A673 (cell line): Measurements from ENCODE around the gene FXN. TPM values are rescaled to one million over a fixed set of nuclear protein-coding genes. Genes with fewer than 3 reads are reported as not detected.

Source experiments
- BruUV-seq: library from RNA; stranded (reverse); fragments of 400-500 nt; replicated peaks from 2 replicates; lab custom pipeline; 2021; lab: Mats Ljungman, UMichigan
- CTCF ChIA-PET: fragments of 300-600 bp; sonication (Branson Sonifier 250); formaldehyde crosslinking; loops from one replicate; lab custom pipeline; 2022; ENCODE audit warnings: antibody characterized with exemption; lab: Charles Lee
- POLR2A ChIA-PET: fragments of 300-600 bp; sonication (Branson Sonifier 250); formaldehyde crosslinking; loops from one replicate; lab custom pipeline; 2022; ENCODE audit warnings: antibody characterized with exemption; ENCODE audit not compliant: low non-redundant PET; lab: Charles Lee
- DNase-seq: peaks from one replicate; pipeline ENCODE4 v3.0.0-alpha.2; 2015; ENCODE audit warnings: low spot score
- H3K27ac ChIP-seq: fragments of 200-600 bp; sonication (generic); 2 replicates; pipeline ENCODE4 v1.5.1; 2016; ENCODE audit warnings: mixed run types, low read depth, mild to moderate bottlenecking, mixed read lengths, antibody characterized with exemption, low read length; ENCODE audit not compliant: poor library complexity, severe bottlenecking
- H3K27me3 ChIP-seq: fragments of 200-600 bp; sonication (generic); replicated peaks from 2 replicates; pipeline ENCODE4 v1.6.1; 2017; ENCODE audit warnings: mixed run types, low read depth, mild to moderate bottlenecking, mixed read lengths, antibody characterized with exemption, low read length; ENCODE audit not compliant: insufficient read depth, poor library complexity
- H3K36me3 ChIP-seq: fragments of 200-600 bp; sonication (generic); 2 replicates; pipeline ENCODE4 v1.6.1; 2016; ENCODE audit warnings: mixed run types, mild to moderate bottlenecking, mixed read lengths, antibody characterized with exemption, low read length; ENCODE audit not compliant: insufficient read depth, poor library complexity, severe bottlenecking
- H3K4me1 ChIP-seq: fragments of 200-600 bp; sonication (generic); 2 replicates; pipeline ENCODE4 v1.6.1; 2017; ENCODE audit warnings: mixed run types, mild to moderate bottlenecking, mixed read lengths, antibody characterized with exemption, low read length; ENCODE audit not compliant: insufficient read depth, poor library complexity, severe bottlenecking
- H3K4me3 ChIP-seq: fragments of 200-600 bp; sonication (generic); 2 replicates; pipeline ENCODE4 v1.5.1; 2016; ENCODE audit warnings: low read depth, mixed run types, mild to moderate bottlenecking, mixed read lengths, low read length; ENCODE audit not compliant: poor library complexity, severe bottlenecking
- H3K9me3 ChIP-seq: fragments of 200-600 bp; sonication (generic); 2 replicates; pipeline ENCODE4 v1.6.1; 2016; ENCODE audit warnings: mixed run types, low read depth, mild to moderate bottlenecking, mixed read lengths, antibody characterized with exemption, low read length; ENCODE audit not compliant: poor library complexity, severe bottlenecking
- EZH2 ChIP-seq: fragments of 200-600 bp; sonication (generic); IDR thresholded peaks from 2 replicates; pipeline ENCODE4 v1.6.1; 2017; ENCODE audit warnings: borderline replicate concordance, low read depth, mild to moderate bottlenecking, mixed read lengths, antibody characterized with exemption, low read length; ENCODE audit not compliant: poor library complexity, severe bottlenecking
- intact Hi-C: fragments of 100-400 bp; cut with micrococcal nuclease; formaldehyde crosslinking; loops from one replicate; pipeline ENCODE4 v1.10.0; 2022; ENCODE audit not compliant: unreplicated experiment
- total RNA-seq: library from RNA; stranded (reverse); gene quantifications from 2 replicates; pipeline ENCODE4 v1.2.3, GENCODE V29; 2021
- TF ChIP-seq, protein P1 (sequence below): fragments of 300-800, 200-600 bp; sonication (generic); conservative IDR thresholded peaks from 2 replicates; pipeline ENCODE4 v1.5.1; 2017; ENCODE audit warnings: low read depth, mild to moderate bottlenecking, antibody characterized with exemption, low read length, moderate library complexity, mixed read lengths

Gene FXN
- total RNA-seq, 1 experiment from 2014 or later, result 20.8 TPM

DNA sequence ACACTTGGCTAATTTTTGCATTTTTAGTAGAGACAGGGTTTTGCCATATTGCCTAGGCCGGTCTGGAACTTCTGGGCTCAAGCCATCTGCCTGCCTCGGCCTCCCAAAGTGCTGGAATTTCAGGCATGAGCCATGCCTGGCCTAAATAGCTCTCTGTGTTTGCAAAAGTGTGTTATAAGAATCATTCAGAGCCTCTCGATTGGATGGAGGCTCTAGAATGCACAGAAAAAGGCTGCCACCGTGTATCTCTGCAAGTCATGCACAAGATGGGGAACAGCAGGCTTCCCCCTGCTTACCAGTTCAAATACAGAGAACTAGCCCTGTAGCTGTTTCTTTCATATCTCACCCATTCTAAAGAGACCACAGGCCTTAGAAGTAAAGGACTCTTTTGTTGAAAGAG, 28.3 kb downstream of the FXN start:
- intact Hi-C loops, result no loop called here
- BruUV-seq, result no TSS peak
- CTCF ChIA-PET, result no interaction called here

DNA sequence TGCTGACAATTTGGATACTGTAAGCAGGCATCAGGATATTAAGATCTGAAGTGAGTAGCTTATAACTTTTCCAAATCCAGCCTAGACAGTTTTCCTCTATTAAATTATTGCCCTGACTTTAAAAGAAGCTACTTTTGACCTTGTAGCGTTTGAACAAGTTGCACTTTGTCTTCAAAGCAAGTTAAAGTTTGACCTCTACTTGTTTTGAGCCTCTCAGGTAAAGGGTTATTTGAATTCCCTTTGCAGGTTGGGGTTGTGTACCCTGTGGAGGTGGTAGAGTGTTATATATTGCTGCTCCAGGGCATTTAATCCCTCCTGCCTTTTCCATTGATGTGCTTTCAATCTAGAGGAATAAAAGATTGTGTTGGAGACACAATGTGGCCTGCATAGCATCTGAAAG, 30.1 kb downstream of the FXN start:
- no peaks in the 10 kb centered on the region for H3K36me3 ChIP-seq
- no peak overlapping the region for H3K4me3 ChIP-seq
- H3K4me1 ChIP-seq, result no peaks in the 10 kb centered on the region
- no peak for DNase-seq
- H3K27me3 ChIP-seq, result no peaks in the 10 kb centered on the region
- ChIA-PET POLR2A (no interaction called here), CTCF (no interaction called here)
- intact Hi-C loops, result no loop called here
- no TSS peak for BruUV-seq
- H3K9me3 ChIP-seq, result no peaks in the 10 kb centered on the region
- no peak for TF ChIP-seq EZH2
- TF ChIP-seq, protein P1, sequence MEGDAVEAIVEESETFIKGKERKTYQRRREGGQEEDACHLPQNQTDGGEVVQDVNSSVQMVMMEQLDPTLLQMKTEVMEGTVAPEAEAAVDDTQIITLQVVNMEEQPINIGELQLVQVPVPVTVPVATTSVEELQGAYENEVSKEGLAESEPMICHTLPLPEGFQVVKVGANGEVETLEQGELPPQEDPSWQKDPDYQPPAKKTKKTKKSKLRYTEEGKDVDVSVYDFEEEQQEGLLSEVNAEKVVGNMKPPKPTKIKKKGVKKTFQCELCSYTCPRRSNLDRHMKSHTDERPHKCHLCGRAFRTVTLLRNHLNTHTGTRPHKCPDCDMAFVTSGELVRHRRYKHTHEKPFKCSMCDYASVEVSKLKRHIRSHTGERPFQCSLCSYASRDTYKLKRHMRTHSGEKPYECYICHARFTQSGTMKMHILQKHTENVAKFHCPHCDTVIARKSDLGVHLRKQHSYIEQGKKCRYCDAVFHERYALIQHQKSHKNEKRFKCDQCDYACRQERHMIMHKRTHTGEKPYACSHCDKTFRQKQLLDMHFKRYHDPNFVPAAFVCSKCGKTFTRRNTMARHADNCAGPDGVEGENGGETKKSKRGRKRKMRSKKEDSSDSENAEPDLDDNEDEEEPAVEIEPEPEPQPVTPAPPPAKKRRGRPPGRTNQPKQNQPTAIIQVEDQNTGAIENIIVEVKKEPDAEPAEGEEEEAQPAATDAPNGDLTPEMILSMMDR, result no peak
- no peak overlapping the region for H3K27ac ChIP-seq

More for the DNA sequence above, 28.3 kb downstream of the FXN start:
- POLR2A ChIA-PET, result no interaction called here
- H3K27me3 ChIP-seq, result no peaks in the 10 kb centered on the region
- no peak for TF ChIP-seq EZH2
- TF ChIP-seq, protein P1, result no peak
- no peaks in the 10 kb centered on the region for H3K36me3 ChIP-seq
- no peak for DNase-seq
- no peaks in the 10 kb centered on the region for H3K9me3 ChIP-seq
- no peak overlapping the region for H3K27ac ChIP-seq
- H3K4me1 ChIP-seq, result no peaks in the 10 kb centered on the region
- H3K4me3 ChIP-seq, result no peak overlapping the region

DNA sequence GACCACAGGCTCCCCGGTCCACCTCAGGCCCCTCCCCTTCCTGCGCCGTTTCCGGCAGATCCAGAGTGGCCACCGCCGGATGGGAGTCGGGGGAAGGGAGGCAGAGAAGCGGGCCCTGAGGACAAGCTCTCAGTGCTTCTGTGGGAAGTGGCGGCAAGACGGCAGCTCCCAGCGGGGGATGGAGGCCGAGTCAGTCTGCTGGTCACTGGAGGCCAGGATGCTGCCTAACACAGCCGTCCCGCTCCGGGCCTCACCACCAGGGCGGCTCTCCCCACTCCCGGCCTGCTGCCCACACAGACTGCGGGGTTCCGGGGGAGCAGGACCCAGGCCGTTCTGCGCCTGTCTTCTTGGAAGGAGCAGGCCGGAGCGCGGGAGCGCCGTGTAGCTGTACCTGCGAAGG, 31.4 kb downstream of the FXN start:
- Histone ChIP-seq H3K36me3 (no peaks in the 10 kb centered on the region), H3K27me3 (no peaks in the 10 kb centered on the region), H3K4me1 (no peaks in the 10 kb centered on the region), H3K9me3 (no peaks in the 10 kb centered on the region), H3K4me3 (no peak overlapping the region), H3K27ac (no peak overlapping the region)
- BruUV-seq, result no TSS peak
- DNase-seq, result no peak
- ChIA-PET POLR2A (no interaction called here), CTCF (no interaction called here)
- intact Hi-C loops, result no loop called here
- TF ChIP-seq, protein P1, result no peak
- no peak for TF ChIP-seq EZH2
